ENCODE measurements around the gene OSBPL7. TPM values are rescaled to one million over a fixed set of nuclear protein-coding genes. Genes with fewer than 3 reads are reported as not detected.

The OSBPL7 gene
- total and polyA plus RNA-seq, 2 of the 4 experiments (the other 2 are of a cell fraction), result 5.2 to 14.5 TPM

DNA sequence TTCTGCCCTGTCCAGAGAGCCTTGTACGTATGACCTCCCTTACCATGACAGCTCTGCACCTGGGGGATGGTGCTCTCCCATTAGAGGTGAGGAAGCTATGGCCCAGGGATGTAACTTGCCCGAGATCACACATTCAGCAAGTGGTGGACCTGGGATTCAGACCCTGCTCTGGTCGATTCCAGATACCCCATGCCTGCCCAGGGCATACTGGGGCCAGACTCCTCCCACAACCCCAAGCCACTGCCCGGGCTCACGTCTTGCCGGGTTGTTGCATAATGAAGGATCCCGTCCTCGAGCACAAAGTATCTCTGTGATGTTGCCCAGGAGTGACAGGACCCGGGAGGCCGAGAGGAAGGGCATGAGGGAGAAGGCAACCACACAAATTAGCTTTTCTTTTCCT lies 2.1 kb downstream of the OSBPL7 start:
- dilution Hi-C loops (cut with HindIII; ENCODE audit: low sequenced_read_pairs, unreplicated experiment), result no loop called here
- intact Hi-C loops (cut with micrococcal nuclease), result no loop called here
- no peak overlapping the region for H2BK120ac ChIP-seq (ENCODE audit: low read depth, low read length)
- no CpG with 5 or more reads among the region's 10 CpGs for WGBS, 2 experiments (ENCODE audit: extremely low coverage in 2 of 2, insufficient read length in 1 of 2)
- peaks cover 55% of the 10 kb centered on the region for H3K36me3 ChIP-seq (ENCODE audit: control insufficient read depth, insufficient read depth, low read length)
- no peak overlapping the region for H3K9ac ChIP-seq (ENCODE audit: low read depth, low read length)
- no peak overlapping the region for H3K4me2 ChIP-seq (ENCODE audit: low read depth, low read length)
- no peak overlapping the region for H2BK5ac ChIP-seq (ENCODE audit: low read depth, low read length, poor library complexity, severe bottlenecking)
- H2BK15ac ChIP-seq (ENCODE audit: low read depth, low read length), result no peak overlapping the region
- ChIA-PET CTCF (no interaction called here), POLR2A (ENCODE audit: unreplicated experiment) (no interaction called here)
- no peak overlapping the region for H3K56ac ChIP-seq (ENCODE audit: extremely low read depth, insufficient read depth, low read length)
- no peak overlapping the region for H3K4me3 ChIP-seq (ENCODE audit: insufficient read depth, low read depth, low read length)
- H2AK9ac ChIP-seq (replicated peaks; ENCODE audit: low read depth, low read length, poor library complexity), result no peak overlapping the region
- no peak overlapping the region for H4K91ac ChIP-seq (ENCODE audit: insufficient read depth, low read depth, low read length)
- 0 out of 2 replicates have a peak, but pooled peaks cover 4% of the 10 kb centered on the region for H3K9me1 ChIP-seq (ENCODE audit: insufficient read depth, low read length)
- no peak overlapping the region for H3K23ac ChIP-seq (ENCODE audit: low read depth, low read length)
- no peak for ATAC-seq (ENCODE audit: low read depth)
- no peak overlapping the region for H3K4ac ChIP-seq (ENCODE audit: low read depth, low read length)
- no peaks in the 10 kb centered on the region for H4K20me1 ChIP-seq (ENCODE audit: insufficient read depth, low read length)
- no peak overlapping the region for H4K5ac ChIP-seq (ENCODE audit: low read depth, low read length)
- no peak overlapping the region for H2AFZ ChIP-seq (replicated peaks; ENCODE audit: low read length, poor library complexity)
- H3K79me1 ChIP-seq (ENCODE audit: low read depth in 1 of 2, low read length in 2 of 2), result peaks cover 0 to 17% of the 10 kb centered on the region in 2 experiments; a peak in 1 of 4 replicates
- no peaks in the 10 kb centered on the region for H3K9me3 ChIP-seq (ENCODE audit: control insufficient read depth, insufficient read depth, low read length)
- in situ Hi-C loops (cut with MboI; ENCODE audit: low sequenced_read_pairs), result no loop called here
- H3K14ac ChIP-seq (replicated peaks; ENCODE audit: low read depth, low read length), result no peak overlapping the region
- TF ChIP-seq RAD21 (IDR thresholded peaks at IDR 0.05; ENCODE audit: low read length), result no peak
- TF ChIP-seq FOS (IDR thresholded peaks at IDR 0.05; ENCODE audit: low read depth, low read length), result no peak
- no peak for TF ChIP-seq MAFK (IDR thresholded peaks at IDR 0.05; ENCODE audit: low read depth, low read length)
- TF ChIP-seq MXI1 (IDR thresholded peaks at IDR 0.05; ENCODE audit: borderline replicate concordance, low read depth, low read length), result no peak
- no peak for TF ChIP-seq POLR2A (IDR thresholded peaks at IDR 0.05; ENCODE audit: low read depth, low read length)
- TF ChIP-seq NFE2L2 (IDR thresholded peaks at IDR 0.05; ENCODE audit: low read depth, low read length), result no peak
- no peak for TF ChIP-seq CEBPB (IDR thresholded peaks at IDR 0.05; ENCODE audit: low read depth, low read length)
- TF ChIP-seq BHLHE40 (IDR thresholded peaks at IDR 0.05; ENCODE audit: low read depth, low read length), result no peak
- no peak for TF ChIP-seq CTCF (conservative IDR thresholded peaks at IDR 0.05; ENCODE audit: low read depth, low read length)
- TF ChIP-seq RFX5 (IDR thresholded peaks at IDR 0.05; ENCODE audit: low read depth, low read length), result no peak
- TF ChIP-seq, protein P1, sequence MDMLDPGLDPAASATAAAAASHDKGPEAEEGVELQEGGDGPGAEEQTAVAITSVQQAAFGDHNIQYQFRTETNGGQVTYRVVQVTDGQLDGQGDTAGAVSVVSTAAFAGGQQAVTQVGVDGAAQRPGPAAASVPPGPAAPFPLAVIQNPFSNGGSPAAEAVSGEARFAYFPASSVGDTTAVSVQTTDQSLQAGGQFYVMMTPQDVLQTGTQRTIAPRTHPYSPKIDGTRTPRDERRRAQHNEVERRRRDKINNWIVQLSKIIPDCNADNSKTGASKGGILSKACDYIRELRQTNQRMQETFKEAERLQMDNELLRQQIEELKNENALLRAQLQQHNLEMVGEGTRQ (IDR thresholded peaks at IDR 0.05; ENCODE audit: low read depth, low read length), result no peak
- no peaks in the 10 kb centered on the region for H3K27me3 ChIP-seq (ENCODE audit: control insufficient read depth, insufficient read depth, low read length)
- no peak overlapping the region for H3K18ac ChIP-seq (ENCODE audit: low read depth, low read length)
- DNase-seq, result no peak
- H3K27ac ChIP-seq (ENCODE audit: insufficient read depth, low read length), result no peak overlapping the region
- H2AK5ac ChIP-seq (ENCODE audit: low read depth, low read length), result no peak overlapping the region
- peaks cover 11% of the 10 kb centered on the region; the same call in 1 of the 2 replicates for H3K4me1 ChIP-seq (ENCODE audit: control insufficient read depth, insufficient read depth, low read length)
- no peak overlapping the region for H2BK20ac ChIP-seq (ENCODE audit: low read depth, low read length)
- no peak overlapping the region for H4K8ac ChIP-seq (ENCODE audit: low read depth in 2 of 2, low read length in 2 of 2)
- no TSS peak for BruUV-seq (replicated peaks)

Data from IMR-90 (cell line).